DND-41 (cell line): ENCODE data around the gene ZNF554.

Source experiments
- ATAC-seq: fragments of 200-7000 bp; cut with Tn5 transposase; 3 replicates; pipeline ENCODE4 v1.9.1; 2021; ENCODE audit warnings: low read depth; ENCODE audit not compliant: insufficient read depth
- DNase-seq: peaks from one replicate; pipeline ENCODE4 v3.0.0-alpha.2; 2020
- H2AFZ ChIP-seq: 2 replicates; pipeline ENCODE4 v1.6.0; 2012; ENCODE audit warnings: low read depth, low read length
- H3K27ac ChIP-seq: 2 replicates; pipeline ENCODE4 v1.5.1; 2012; ENCODE audit warnings: low read length, inconsistent platforms
- H3K27me3 ChIP-seq: fragments of 200-600 bp; sonication (generic); 2 replicates; pipeline ENCODE4 v1.6.0; 2012; ENCODE audit warnings: low read length, mild to moderate bottlenecking, inconsistent platforms; ENCODE audit not compliant: insufficient read depth, poor library complexity
- H3K36me3 ChIP-seq: 2 replicates; pipeline ENCODE4 v1.5.1; 2012; ENCODE audit warnings: low read length, inconsistent platforms; ENCODE audit not compliant: insufficient read depth
- H3K4me1 ChIP-seq: 2 replicates; pipeline ENCODE4 v1.5.1; 2012; ENCODE audit warnings: mild to moderate bottlenecking, low read length; ENCODE audit not compliant: insufficient read depth
- H3K4me2 ChIP-seq: 2 replicates; pipeline ENCODE4 v1.6.0; 2012; ENCODE audit warnings: mild to moderate bottlenecking, moderate library complexity, low read length, inconsistent platforms; ENCODE audit not compliant: insufficient read depth
- H3K4me3 ChIP-seq, 2 experiments: fragments of 200-600 bp in 1 of 2; shearing (Covaris generic) in 1 of 2; 2 replicates each; pipeline ENCODE4 v1.5.1; 2012 to 2016; ENCODE audit warnings: inconsistent platforms in 2 of 2, low read length in 2 of 2, mild to moderate bottlenecking in 2 of 2, low read depth in 1 of 2, moderate library complexity in 1 of 2
- H3K79me2 ChIP-seq: 2 replicates; pipeline ENCODE4 v1.6.0; 2012; ENCODE audit warnings: low read length, inconsistent platforms; ENCODE audit not compliant: insufficient read depth
- H3K9ac ChIP-seq: 2 replicates; pipeline ENCODE4 v1.6.0; 2012; ENCODE audit warnings: low read depth, mild to moderate bottlenecking, inconsistent platforms, low read length, moderate library complexity
- H3K9me3 ChIP-seq: 2 replicates; pipeline ENCODE4 v1.5.1; 2012; ENCODE audit warnings: low read length, moderate library complexity, mild to moderate bottlenecking, inconsistent platforms; ENCODE audit not compliant: insufficient read depth, severe bottlenecking
- H4K20me1 ChIP-seq: 2 replicates; pipeline ENCODE4 v1.6.0; 2012; ENCODE audit warnings: low read length; ENCODE audit not compliant: insufficient read depth
- EZH2 ChIP-seq: IDR thresholded peaks from 3 replicates; pipeline ENCODE4 v1.6.1; 2012; ENCODE audit warnings: borderline replicate concordance, low read depth, mild to moderate bottlenecking, moderate library complexity, low read length, inconsistent platforms; ENCODE audit not compliant: severe bottlenecking
- TF ChIP-seq, protein P1 (sequence below): IDR thresholded peaks from 2 replicates; pipeline ENCODE4 v1.5.1; 2012; ENCODE audit warnings: borderline replicate concordance, low read length, moderate library complexity, mild to moderate bottlenecking; ENCODE audit not compliant: poor library complexity, severe bottlenecking; ENCODE audit errors: extremely low read depth

ZNF554 gene

DNA sequence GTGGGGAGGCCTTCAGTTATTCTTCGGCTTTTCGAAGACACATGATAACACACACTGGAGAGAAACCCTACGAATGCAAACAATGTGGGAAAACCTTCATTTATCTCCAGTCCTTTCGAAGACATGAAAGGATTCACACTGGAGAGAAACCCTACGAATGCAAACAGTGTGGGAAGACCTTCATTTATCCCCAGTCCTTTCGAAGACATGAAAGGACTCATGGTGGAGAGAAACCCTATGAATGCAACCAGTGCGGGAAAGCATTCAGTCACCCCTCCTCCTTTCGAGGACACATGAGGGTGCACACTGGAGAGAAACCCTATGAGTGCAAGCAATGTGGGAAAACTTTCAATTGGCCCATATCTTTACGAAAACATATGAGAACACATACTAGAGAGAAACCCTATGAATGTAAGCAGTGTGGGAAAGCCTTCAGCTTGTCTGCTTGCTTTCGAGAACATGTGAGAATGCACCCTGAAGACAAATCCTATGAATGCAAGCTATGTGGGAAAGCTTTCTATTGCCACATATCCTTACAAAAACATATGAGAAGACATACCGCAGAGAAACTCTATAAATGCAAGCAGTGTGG lies 33.4 kb downstream of the ZNF554 start:
- peaks cover 38% of the 10 kb centered on the region for H3K9me3 ChIP-seq
- H3K9ac ChIP-seq: no peak overlapping the region
- no peak for TF ChIP-seq EZH2
- TF ChIP-seq, protein P1, sequence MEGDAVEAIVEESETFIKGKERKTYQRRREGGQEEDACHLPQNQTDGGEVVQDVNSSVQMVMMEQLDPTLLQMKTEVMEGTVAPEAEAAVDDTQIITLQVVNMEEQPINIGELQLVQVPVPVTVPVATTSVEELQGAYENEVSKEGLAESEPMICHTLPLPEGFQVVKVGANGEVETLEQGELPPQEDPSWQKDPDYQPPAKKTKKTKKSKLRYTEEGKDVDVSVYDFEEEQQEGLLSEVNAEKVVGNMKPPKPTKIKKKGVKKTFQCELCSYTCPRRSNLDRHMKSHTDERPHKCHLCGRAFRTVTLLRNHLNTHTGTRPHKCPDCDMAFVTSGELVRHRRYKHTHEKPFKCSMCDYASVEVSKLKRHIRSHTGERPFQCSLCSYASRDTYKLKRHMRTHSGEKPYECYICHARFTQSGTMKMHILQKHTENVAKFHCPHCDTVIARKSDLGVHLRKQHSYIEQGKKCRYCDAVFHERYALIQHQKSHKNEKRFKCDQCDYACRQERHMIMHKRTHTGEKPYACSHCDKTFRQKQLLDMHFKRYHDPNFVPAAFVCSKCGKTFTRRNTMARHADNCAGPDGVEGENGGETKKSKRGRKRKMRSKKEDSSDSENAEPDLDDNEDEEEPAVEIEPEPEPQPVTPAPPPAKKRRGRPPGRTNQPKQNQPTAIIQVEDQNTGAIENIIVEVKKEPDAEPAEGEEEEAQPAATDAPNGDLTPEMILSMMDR: no peak
- H3K4me3 ChIP-seq: no peak overlapping the region
- no peak overlapping the region for H2AFZ ChIP-seq
- peaks cover 25% of the 10 kb centered on the region for H3K4me1 ChIP-seq
- peaks cover 17% of the 10 kb centered on the region; the same call in 1 of the 2 replicates for H3K79me2 ChIP-seq
- H3K36me3 ChIP-seq: peaks cover 60% of the 10 kb centered on the region
- no peaks in the 10 kb centered on the region for H3K27me3 ChIP-seq
- ATAC-seq (no peak), DNase-seq (no peak)
- H3K27ac ChIP-seq: no peak overlapping the region
- no peak overlapping the region for H3K4me2 ChIP-seq
- no peaks in the 10 kb centered on the region for H4K20me1 ChIP-seq

DNA sequence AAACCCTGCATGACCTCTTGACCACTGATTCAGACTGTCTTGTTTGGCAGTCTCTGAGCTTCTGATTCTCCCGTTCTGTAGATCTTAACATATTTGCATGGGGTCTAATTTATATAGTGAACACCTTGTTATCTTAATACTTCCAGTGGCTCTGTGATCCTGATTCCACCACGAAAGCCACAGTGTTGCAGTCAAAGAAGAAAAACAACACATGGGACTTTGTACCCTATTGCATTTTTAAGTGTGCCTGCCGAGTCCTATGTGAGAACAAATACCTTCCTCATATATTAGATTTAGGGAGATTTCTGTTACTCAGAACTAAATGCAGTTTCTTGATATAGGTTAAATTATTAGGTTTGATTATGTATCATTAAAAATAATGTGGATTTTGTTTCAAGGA lies 35.2 kb downstream of the ZNF554 start:
- TF ChIP-seq EZH2: no peak
- TF ChIP-seq, protein P1: no peak
- H4K20me1 ChIP-seq: no peaks in the 10 kb centered on the region
- H3K79me2 ChIP-seq: peaks cover 6% of the 10 kb centered on the region; the same call in 1 of the 2 replicates
- no peak overlapping the region for H3K9ac ChIP-seq
- ATAC-seq: no peak
- peaks cover 57% of the 10 kb centered on the region for H3K36me3 ChIP-seq
- no peak overlapping the region for H3K27ac ChIP-seq
- H3K4me1 ChIP-seq: peaks cover 25% of the 10 kb centered on the region
- DNase-seq: no peak
- H3K4me2 ChIP-seq: no peak overlapping the region
- H3K27me3 ChIP-seq: no peaks in the 10 kb centered on the region
- H3K9me3 ChIP-seq: peaks cover 38% of the 10 kb centered on the region
- H2AFZ ChIP-seq: no peak overlapping the region
- H3K4me3 ChIP-seq: no peak overlapping the region

DNA sequence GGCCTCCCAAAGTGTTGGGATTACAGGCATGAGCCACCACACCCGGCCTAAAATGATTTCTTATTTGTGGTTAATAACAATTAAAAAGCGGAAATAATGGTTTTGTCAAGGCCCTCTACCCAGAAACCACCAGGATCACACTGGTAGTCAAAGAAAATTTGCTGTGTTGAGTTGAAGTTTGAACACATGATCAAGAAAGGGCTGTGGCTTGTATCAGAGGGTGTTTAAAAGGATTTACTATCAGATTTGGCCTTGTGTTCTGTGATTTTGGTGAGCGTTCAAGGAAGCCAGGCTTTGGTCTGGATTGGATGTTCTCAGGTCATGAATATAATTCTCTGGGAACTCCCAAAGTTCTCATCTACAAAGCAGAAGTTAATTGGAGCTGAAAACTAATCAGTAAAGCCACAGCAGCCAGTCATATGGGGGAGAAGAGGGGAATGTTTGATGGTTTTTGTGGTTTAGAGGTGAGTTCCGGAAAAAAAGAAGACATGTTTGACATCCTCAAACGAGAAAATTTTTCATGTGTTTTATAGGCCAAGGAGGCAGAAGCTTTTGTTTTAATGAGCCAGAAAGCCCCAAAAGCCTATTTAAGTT lies 36.9 kb downstream of the ZNF554 start:
- Histone ChIP-seq H3K4me1 (peaks cover 25% of the 10 kb centered on the region), H4K20me1 (no peaks in the 10 kb centered on the region), H3K4me2 (no peak overlapping the region), H3K9me3 (peaks cover 28% of the 10 kb centered on the region), H3K79me2 (no peaks in the 10 kb centered on the region), H3K27ac (0 out of 2 replicates have a peak overlapping the region, but pooled peaks have one; percentile 36), H3K4me3 (no peak overlapping the region), H2AFZ (no peak overlapping the region), H3K9ac (no peak overlapping the region), H3K27me3 (no peaks in the 10 kb centered on the region), H3K36me3 (peaks cover 40% of the 10 kb centered on the region)
- no peak for TF ChIP-seq EZH2
- ATAC-seq (peak; percentile 80), DNase-seq (peak; percentile 29)

DNA sequence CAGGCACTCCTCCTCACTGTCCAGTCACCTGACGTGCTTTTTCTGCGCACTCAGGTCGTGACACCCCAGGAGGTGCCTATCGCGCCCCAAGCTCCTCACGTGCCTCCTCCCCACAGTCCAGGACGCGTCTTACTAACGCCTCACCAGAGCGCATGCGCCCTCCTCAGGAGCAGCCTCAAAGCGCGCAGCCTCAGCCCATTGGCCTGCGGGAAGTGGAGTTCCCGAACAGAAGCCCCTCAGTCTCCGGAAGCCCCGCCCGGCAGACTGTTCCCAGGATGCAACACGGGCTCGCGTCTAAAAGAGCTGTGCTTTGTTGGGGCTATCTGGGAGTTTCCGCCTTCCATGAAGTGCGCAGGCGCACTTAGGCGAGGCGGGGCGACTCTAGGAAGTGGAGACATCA lies 39.2 kb downstream of the ZNF554 start:
- Histone ChIP-seq H3K4me2 (no peak overlapping the region), H3K4me3 (no peak overlapping the region), H3K36me3 (peaks cover 17% of the 10 kb centered on the region), H3K27ac (no peak overlapping the region), H3K4me1 (peaks cover 27% of the 10 kb centered on the region), H2AFZ (no peak overlapping the region), H3K9me3 (peaks cover 8% of the 10 kb centered on the region), H3K27me3 (no peaks in the 10 kb centered on the region), H3K79me2 (no peaks in the 10 kb centered on the region), H4K20me1 (no peaks in the 10 kb centered on the region), H3K9ac (no peak overlapping the region)
- ATAC-seq: no peak
- TF ChIP-seq, protein P1: peak; percentile 18
- TF ChIP-seq EZH2: no peak
- no peak for DNase-seq
